Brain microvascular endothelial cell (primary cell): ENCODE measurements around the gene CACNA1D.

Source experiments
- DNase-seq: peaks from one replicate; pipeline ENCODE4 v3.0.0-alpha.2; 2020
- H3K27ac ChIP-seq: fragments of 250-450 bp; sonication (Bioruptor Pico); 2 replicates; pipeline ENCODE4 v1.5.1; 2020; ENCODE audit warnings: mild to moderate bottlenecking, moderate library complexity
- H3K27me3 ChIP-seq: fragments of 250-450 bp; sonication (Bioruptor Pico); replicated peaks from 2 replicates; pipeline ENCODE4 v1.5.1; 2020; ENCODE audit warnings: mild to moderate bottlenecking
- H3K36me3 ChIP-seq: fragments of 250-450 bp; sonication (Bioruptor Pico); replicated peaks from 2 replicates; pipeline ENCODE4 v1.5.1; 2020; ENCODE audit warnings: mild to moderate bottlenecking
- H3K4me3 ChIP-seq: 2 replicates; pipeline ENCODE4 v1.5.1; 2011; ENCODE audit warnings: low read depth, mild to moderate bottlenecking, control low read depth, low read length, moderate library complexity
- in situ Hi-C: cut with HindIII; loops from 2 replicates; pipeline ENCODE4 v1.10.0; 2017; ENCODE audit warnings: low sequenced_read_pairs, low pct_ligation_motif_present
- TF ChIP-seq, protein P1 (sequence below): IDR thresholded peaks from 2 replicates; pipeline ENCODE4 v1.5.1; 2011; ENCODE audit warnings: low read depth, mild to moderate bottlenecking, moderate library complexity, low read length, control low read depth, inconsistent platforms; ENCODE audit errors: missing control alignments

The CACNA1D gene

DNA sequence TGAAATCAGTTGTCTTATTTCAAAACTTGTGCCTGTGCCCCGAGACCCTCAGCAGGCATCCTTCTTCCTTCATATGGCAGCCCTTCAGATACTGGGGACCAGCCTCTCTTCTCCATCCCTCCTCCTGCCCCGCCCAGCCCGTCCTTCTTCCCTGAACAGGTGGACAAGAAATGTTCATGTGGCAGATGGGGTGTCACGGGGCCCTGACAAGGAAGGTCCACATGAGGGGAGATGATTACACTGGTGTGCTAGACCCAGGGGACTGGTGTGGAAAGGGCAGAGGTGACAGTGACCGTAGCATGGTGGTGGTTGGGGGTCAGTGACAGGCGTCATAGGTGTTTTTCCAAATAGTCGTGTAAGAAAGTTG is 200.9 kb downstream of the CACNA1D start:
- DNase-seq, result no peak
- H3K27ac ChIP-seq, result no peak overlapping the region
- no peaks in the 10 kb centered on the region for H3K27me3 ChIP-seq
- in situ Hi-C loops, result no loop called here
- TF ChIP-seq, protein P1, sequence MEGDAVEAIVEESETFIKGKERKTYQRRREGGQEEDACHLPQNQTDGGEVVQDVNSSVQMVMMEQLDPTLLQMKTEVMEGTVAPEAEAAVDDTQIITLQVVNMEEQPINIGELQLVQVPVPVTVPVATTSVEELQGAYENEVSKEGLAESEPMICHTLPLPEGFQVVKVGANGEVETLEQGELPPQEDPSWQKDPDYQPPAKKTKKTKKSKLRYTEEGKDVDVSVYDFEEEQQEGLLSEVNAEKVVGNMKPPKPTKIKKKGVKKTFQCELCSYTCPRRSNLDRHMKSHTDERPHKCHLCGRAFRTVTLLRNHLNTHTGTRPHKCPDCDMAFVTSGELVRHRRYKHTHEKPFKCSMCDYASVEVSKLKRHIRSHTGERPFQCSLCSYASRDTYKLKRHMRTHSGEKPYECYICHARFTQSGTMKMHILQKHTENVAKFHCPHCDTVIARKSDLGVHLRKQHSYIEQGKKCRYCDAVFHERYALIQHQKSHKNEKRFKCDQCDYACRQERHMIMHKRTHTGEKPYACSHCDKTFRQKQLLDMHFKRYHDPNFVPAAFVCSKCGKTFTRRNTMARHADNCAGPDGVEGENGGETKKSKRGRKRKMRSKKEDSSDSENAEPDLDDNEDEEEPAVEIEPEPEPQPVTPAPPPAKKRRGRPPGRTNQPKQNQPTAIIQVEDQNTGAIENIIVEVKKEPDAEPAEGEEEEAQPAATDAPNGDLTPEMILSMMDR, result no peak
- no peaks in the 10 kb centered on the region for H3K36me3 ChIP-seq
- H3K4me3 ChIP-seq, result no peak overlapping the region

DNA sequence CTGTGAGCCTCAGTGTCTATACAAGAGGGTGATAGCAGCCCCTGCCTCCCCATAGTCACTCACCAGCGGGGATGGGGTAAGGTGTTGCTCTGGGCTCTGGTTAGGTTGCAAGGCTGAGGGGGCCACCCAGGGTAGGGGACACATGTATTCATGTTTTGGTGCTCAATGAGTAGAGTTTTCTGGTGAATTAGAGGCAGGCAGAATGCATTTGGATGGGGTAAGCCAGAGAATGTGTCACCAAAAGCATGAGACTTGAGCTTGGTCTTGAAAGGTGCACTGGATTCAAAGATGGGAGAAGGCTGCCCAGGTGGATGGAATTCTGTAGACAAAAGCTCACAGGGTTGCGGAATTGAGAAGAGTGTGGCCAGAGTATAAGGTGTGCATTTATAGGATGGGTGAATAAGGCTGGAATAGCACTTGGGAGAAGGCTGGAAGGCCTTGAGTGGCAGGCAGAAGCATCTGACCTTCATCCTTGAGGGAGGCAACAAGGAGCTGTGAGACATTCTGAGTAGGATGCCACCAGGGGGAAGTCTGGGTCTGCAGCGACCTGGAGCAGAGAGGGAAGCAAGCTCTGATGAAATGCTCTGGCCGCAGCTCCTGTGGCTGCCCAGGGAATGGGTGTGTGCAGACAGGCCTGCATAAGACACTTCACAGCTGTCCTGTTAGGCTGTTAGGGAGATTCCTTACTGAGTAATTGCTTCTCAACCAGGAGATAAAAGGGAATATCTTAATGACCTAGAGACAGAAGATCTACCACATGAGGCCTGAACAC is 202.2 kb downstream of the CACNA1D start:
- Histone ChIP-seq H3K27ac (no peak overlapping the region), H3K4me3 (no peak overlapping the region), H3K36me3 (no peaks in the 10 kb centered on the region), H3K27me3 (no peaks in the 10 kb centered on the region)
- TF ChIP-seq, protein P1, result no peak
- in situ Hi-C loops, result no loop called here
- DNase-seq, result no peak

DNA sequence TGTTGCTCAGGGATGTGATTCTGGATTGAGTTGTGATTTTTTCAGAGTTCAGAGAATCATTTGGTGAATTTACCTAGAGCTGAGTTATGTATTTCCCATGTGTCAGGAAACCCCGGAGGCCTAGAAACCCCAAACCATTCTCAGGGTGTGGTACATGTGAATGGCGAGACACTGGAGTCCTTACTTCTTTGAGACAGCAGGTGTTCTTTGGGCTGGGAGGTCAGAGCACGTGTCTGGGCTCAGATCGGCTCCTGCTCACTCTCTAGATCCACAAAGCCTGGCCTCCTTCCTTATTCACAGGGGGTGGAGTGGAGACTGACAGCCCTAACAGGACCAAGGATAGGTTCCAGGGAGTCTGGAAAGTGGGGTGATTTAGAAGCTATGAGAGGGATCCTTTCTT is 206.0 kb downstream of the CACNA1D start:
- no peaks in the 10 kb centered on the region for H3K27me3 ChIP-seq
- no peaks in the 10 kb centered on the region for H3K36me3 ChIP-seq
- no peak overlapping the region for H3K27ac ChIP-seq
- DNase-seq, result no peak
- no peak overlapping the region for H3K4me3 ChIP-seq
- TF ChIP-seq, protein P1, result no peak
- in situ Hi-C loops, result no loop called here

DNA sequence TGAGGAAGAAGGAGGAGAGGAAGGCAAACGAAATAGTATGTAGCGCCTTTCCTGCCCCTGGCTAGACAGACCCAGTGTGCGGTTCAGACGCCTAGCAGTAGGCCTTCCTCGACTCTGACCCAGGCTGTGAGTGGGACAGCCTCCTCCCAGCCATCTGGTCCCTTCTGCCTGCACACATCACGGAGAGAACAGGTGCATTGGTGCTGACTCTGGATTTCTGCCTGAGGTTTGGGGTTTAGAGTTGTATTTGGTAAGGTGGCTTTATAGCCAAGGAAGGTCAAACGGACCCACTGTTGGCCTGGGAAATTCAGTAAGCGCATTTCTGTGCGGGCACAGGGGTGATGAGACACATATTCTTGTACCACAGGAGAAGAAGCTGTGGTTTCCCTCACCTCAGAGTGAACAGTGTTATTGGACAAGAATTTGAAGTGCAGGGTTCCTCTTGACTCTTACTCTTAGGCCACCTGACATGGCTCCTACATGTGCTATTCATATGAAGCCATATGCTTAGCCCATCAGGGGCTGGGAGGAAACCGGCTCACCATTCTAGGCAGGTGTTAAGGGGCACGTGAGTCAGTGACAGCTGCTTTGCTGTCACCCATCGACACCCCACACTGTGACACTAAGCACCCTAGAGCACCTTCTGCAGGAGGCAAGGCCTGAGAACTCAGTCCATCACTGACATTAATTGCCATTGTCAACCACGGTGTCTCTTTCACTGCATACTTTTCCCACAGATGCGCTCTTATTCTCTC is 208.5 kb downstream of the CACNA1D start:
- in situ Hi-C loops, result no loop called here
- TF ChIP-seq, protein P1, result no peak
- H3K4me3 ChIP-seq, result no peak overlapping the region
- no peak for DNase-seq
- no peak overlapping the region for H3K27ac ChIP-seq
- H3K36me3 ChIP-seq, result no peaks in the 10 kb centered on the region
- no peaks in the 10 kb centered on the region for H3K27me3 ChIP-seq

DNA sequence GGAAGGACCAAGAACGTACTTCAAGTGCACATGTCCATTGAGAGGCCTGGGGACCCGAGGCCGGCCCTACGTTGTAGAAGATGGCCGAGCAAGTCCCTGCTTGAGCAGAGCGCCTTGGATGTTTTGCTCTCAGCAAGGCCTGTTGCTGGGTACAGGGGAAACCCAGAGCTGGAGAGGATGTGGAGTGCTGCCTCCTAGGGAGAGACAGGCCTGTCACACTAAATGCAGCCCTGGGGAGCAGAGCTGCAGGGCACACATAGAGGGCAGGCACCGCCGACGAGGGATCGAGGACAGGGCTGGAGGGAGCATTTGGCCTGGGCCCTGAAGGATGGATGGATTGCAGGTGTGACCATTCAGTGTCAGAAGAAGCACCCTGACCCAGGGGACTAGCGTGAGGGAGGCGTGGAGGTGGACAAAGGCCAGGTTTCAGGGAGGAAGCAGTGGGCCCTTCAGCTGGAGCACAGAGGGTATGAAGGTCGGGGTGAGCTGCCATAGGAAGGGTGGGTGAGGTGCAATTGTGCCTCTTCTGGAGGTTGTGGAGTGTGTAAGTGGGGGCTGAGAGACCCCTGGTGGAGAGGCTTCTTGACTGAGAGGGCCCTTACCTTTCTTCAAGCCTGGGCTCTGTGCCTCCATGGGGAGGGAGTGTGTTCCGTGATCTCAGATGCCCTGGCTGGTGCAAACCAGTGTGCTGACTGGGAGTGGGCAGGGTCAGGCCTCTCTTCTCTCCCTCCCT is 209.4 kb downstream of the CACNA1D start:
- Histone ChIP-seq H3K27me3 (no peaks in the 10 kb centered on the region), H3K27ac (no peak overlapping the region), H3K4me3 (no peak overlapping the region), H3K36me3 (no peaks in the 10 kb centered on the region)
- in situ Hi-C loops, result no loop called here
- DNase-seq, result no peak
- TF ChIP-seq, protein P1, result no peak
